Measurements from ENCODE around the gene PLEKHG3.
A peak's percentile ranks its signal among the peaks of the same experiment; 100 is the strongest.

The PLEKHG3 gene

DNA sequence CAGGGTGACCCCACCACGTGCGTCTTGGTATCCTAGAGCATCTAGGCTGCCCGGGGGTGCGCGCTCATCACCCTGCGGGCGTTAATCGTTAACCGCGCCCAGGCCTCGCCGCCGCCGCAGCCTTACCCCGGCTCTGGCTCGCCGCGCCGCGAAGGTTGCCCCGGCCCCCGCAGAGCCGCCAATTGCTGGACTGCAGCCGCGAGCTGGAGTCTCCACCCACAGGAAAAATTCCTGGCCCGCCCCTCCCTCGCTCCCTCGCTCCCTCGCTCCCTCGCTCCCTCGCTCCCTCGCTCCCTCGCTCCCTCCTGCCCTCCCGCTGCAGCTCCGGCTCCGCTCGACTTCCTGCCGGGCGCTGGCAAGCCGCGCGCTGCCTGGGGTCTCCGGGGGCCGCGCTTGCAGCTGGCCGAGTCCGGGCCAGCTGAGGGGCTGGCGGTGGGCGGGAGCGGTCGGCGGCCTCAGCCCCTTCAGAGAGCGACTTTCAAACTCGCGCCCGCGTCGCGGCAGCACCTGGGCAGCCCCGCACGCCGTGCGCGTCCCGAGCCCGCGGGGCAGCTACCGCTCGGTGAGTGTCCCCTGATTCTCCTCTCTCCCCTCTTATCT is at the start of gene PLEKHG3:
Gene PLEKHG3, plus strand, starts transcription at position 282 of the 600 bp plus-strand sequence. CDS start 23,208 bp downstream, outside the sequence.
- peak; percentile 56 for DNase-seq

DNA sequence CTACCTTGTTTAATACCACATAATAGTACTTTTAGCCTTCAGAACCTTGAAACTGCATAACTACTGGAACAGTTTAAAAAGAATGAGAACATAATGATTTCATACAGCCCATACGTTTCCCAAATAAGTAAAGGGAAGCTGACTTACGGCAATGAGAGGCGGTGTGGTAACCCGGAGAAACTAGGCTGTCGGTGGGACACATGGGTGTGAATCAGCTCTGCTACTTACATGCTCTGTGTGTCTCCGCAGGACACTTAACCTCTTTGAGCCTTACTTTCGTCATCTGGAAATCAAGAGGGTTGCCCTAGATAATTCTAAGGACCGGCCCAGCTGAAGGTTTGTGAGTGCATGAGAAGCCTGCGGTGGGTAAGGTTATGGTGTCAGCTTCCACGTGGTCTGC is 49.3 kb upstream of the PLEKHG3 start:
- no peak for DNase-seq

DNA sequence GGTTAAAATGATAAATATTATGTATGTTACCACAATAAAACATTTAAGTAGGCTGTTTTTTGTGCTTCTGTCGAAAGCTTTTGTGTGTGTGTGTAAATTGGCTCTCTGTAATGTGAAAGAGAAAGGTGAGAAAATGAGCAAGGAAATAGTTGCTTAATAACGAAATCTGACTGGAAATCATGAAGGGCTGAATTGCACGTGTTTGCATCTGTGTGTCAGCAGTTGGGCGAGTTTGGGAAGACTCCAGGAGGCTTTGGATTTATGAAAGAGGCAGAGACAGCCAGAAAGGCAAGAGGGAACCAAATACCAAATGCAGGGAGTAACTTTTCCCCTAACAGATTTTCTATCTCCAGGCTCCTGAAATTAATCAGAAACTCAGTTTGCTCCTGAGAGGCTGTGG is 47.2 kb upstream of the PLEKHG3 start:
- DNase-seq, result no peak

DNA sequence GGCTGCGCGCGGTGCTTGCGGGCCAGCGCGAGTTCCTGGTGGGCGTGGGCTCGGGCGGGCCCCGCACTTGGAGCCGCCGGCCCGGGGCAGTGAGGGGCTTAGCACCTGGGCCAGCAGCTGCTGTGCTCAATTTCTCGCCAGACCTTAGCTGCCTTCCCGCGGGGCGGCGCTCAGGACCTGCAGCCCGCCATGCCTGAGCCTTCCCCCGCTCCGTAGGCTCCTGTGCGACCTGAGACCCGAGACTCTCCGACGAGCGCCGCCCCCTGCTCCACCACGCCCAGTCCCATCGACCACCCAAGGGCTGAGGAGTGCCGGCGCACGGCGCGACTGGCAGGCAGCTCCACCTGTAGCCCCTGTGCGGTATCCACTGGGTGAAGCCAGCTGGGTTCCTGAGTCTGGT is 46.0 kb upstream of the PLEKHG3 start:
- DNase-seq, result no peak

DNA sequence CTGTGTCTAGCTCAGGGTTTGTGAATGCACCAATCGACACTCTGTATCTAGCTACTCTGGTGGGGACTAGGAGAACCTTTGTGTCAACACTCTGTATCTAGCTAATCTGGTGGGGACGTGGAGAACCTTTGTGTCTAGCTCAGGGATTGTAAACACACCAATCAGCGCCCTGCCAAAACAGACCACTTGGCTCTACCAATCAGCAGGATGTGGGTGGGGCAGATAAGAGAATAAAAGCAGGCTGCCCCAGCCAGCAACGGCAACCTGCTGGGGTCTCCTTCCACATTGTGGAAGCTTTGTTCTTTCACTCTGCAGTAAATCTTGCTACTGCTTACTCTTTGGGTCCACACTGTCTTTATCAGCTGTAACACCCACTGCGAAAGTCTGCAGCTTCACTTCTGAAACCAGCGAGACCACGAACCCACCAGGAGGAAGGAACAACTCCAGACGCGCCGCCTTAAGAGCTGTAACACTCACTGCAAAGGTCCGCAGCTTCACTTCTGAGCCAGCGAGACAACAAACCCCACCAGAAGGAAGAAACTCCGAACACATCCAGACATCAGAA is 45.4 kb upstream of the PLEKHG3 start:
- DNase-seq, result peak; percentile 25

DNA sequence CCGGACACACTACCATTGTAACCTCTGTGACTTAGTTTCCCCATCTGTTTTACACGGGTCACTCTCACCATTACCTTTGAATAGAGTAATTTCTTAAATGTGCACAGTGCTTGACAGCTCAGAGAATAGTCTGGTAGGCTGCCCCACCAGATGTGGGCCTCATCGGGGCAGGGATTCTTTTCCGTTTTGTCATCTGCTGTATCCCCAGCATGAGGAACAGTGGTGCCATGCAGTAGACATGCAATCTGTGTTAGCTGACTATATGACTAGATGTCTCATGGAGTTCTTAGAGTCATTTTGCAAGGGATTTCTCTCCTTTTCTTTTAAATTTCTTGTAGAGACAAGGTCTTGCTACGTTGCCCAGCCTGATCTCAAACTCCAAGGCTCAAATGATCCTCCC is 44.9 kb upstream of the PLEKHG3 start:
- DNase-seq, result no peak

DNA sequence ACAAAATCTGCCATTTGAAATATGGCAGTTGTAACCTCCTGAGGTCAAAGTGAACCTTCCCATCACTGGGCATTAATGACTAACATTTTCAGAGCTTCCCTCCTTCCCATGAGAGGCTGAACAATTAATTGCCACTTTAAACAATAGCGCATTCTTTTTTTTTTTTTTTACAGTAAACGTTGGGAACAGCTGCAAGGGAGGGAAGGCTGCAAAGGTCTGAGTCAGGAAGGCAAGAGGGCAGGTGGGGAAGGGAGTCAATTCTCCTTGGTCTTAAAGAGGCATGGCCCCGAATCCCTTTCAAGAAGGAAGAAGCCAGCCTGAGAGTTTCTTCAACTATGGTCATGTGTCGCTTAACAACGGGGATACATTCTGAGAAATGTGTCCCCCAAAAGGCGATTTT is 41.0 kb upstream of the PLEKHG3 start:
- DNase-seq, result no peak

DNA sequence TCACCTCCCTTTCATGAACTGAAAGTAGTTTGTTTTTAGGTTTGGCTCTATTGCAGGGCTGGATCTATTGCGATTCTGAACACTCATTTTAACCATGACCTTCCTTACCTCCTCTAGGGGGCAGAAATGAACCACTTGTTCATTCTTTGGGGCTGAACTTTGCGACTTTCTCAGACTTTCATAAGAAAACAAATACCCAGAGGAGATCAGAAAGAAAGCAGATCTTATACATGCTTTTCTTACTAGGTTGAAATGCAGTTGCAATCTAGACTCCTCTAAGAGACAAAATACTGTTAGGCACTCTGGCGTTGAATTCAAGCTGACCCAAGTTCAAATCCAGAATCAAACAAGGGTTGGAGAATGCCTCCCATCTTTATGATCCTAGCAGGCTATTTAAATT is 32.6 kb upstream of the PLEKHG3 start:
- peak; percentile 90 for DNase-seq

DNA sequence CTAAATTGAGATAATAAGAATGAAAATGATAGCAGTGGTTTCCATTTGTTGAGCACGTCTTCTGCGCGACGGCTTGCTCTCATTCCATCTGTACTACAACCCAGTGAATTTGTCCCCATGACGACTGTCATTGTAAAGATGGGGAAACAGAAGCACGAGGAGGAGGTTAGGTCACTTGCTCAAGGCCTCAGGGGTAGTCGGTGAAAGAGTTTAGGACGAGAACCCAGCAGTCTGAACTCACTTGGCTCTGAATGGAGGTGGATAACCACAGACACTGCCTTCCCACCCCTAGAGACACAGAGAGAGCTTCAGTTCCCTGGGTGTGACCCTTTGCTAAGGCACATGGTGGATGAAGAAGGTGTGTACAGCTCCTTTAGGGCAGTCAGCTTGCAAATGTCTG is 30.9 kb upstream of the PLEKHG3 start:
- no peak for DNase-seq

DNA sequence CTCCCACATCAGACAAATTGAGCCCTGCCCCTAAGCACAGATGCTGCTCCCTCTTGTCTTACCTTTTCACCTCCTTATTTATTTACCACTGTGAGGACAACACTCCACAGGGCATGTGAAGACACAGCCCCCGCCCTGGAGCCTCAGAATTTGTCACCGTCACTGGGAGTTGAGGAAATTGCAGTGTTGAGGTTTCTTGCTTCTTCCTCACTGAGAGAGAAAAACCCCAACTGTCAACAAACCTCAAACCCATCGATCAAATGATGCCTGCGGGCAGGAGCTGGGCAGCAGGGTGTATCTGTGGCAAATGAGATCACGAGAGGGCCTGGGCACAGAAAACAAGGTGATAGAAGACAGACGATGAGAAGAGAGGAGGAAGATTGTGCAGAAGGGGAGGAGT is 30.5 kb upstream of the PLEKHG3 start:
- peak; percentile 78 for DNase-seq

DNA sequence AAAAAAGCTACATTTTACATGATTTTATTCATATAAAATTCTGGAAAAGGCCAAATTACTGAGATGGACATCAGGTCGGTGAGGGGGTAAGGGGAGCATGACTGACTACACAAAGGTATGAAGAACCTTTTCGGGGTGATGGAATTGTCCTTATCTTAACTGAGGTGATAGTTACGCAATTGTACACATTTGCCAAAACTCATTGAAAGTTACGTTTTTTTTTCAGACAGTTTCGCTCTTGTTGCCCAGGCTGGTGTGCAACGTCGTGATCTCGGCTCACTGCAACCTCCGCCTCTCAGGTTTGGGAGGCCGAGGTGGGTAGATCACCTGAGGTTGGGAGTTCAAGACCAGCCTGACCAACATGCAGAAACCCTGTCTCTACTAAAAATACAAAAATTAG is 29.4 kb upstream of the PLEKHG3 start:
- DNase-seq, result no peak

DNA sequence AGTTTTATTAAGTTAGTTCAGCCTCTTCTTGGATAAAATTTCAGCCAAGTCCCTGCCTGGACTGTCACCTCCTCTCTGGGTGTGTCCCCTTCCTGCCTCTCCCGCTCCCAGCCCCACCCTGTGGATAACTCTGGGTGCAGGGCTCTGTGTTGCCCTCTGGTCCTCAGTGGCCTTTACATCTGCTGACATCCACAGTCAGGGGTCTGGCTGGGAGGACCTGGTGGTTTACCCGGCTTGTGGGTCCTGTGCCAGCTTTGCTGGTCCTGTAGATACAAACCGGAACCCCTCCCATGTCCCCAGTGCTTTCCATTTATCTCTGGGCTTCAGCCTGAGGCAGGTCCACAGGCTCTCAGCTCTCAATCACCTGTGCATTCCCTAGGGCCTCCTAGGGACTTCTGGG is 28.9 kb upstream of the PLEKHG3 start:
- DNase-seq, result peak; percentile 75

DNA sequence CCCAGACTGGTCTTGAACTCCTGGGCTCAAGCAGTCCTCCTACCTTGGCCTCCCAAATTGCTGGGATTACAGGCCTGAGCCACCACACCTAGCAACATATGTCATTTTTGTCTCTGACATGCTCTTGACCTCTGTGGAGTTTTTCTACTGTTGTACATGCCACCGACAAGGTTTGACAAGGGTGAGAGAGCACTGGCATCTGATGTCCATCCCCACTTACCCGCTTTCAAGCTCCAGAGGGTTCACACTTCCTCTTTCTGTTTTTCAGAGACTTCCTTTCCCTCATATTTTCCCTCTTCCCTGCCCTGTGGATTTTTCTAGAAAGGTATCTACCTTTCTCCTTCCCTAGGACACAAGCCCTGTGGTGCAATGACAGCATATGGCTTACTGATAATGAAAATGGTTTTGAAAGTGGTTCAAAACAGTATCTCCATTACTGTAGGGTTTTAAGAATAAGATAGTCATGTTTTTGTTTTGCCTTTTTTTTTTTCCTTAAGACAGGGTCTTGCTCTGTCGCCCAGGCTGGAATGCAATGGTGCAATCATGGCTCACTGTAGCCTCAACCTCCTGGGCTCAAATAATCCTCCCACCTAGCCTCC is 27.7 kb upstream of the PLEKHG3 start:
- DNase-seq, result no peak

DNA sequence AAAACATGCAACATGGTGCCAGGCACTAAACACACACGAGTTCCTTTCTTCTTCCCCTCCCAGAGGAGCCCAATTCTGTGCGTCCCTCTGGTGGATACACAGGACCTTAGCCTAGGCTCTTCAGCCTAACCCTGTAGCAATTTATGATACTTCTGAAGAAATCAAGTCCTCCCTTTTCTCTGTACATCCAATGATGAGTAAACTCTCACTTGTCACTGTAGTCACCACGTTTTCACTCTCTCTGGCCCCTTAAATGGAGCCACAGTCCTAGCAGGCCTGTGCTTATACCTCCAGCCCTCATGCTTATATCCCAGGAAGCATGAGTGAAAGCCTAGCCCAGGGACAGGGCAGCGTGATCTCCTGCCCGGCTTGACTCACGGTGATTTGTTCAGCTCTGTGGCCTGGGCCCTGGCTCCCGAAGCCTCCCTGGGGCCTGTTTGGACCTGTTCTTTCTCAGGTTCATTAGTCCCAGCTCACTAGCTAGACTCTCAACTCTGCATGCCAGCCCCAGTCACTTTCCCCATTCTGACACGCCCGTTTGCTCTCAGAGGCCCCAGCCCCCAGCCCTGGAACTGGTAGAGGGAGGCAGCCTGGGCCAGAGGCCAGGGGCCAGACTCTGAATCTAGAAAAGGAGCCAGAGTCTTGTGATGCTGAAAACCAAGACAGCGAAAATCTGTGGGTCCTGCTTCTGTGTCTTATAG is 24.1 kb upstream of the PLEKHG3 start:
- no peak for DNase-seq

DNA sequence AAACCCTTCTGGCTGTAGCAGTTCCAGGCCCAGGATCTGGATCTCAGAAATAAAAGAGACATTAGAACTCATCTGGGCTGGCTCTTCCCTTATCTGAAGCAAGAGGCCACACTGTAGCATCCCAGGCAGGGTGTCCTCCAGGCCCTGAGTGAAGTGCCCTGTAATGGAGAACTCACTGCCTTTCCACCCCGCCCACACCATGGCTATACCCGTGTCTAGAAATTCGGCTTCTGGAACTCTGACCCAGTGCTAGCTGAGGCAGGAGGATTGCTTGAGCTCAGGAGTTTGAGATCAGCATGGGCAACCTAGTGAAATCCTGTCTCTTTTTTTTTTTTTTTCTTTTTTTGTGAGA is 23.5 kb upstream of the PLEKHG3 start:
- no peak for DNase-seq

DNA sequence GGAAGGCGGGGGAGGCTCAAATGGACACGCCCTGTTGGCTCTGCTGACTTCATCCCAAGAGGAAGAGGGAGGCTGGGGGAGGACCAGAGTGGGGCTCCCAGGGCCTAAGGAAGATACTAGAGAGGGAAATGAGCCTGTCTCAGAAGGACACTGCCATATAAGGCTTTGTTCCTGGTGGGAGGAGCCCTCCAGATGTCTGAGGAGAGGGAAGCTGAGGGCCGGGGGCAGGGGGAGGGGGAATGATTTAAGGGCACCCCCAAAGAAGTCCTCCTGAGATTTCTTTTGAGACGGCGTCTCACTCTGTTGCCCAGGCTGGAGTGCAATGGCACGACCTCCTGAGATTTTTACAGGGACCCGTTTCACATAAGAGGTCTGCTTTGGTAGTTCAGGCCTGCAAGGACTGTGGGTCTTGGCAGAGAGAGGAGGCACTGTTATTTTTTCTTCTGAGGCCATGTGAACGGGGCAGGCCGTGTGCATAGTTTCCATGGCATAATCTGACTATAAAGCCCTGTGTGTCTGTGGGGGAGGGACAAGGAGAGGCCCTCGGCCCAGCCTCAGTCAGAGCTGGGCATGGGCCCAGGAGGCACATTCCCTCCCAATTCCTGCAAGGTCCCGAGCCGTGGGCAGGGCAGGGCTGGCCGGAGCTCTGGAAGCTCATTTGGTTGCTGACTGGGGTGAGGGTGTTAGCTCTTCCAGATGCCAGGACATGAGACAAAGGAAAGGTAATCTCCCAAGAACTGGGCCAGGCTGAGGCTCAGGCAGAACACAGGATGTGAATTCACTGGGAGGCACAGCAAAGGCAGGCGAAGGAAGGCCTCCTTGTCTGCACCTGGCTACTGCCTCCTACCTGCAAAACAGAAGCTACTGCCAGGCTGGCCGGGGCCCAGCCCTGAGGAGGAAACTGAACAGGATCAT is 22.2 kb upstream of the PLEKHG3 start:
- DNase-seq, result no peak

DNA sequence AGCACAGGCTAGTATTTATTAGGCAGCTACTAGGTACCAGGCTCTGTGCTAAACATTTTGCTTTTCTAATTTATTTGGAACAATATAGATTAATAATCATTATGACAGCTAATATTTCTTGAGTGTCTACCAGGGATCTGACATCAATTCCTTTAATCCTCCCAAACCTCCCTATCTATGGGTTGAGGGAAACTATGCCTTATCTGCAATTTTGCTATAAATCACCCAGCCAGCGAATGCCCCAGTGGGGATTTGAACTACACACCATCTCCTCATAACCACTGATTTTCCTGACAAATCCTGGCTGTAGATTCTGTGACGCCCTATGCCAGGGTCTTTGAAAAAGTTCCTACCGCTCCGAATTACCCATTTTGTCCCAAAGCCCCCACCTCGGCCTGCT is 21.4 kb upstream of the PLEKHG3 start:
- no peak for DNase-seq

DNA sequence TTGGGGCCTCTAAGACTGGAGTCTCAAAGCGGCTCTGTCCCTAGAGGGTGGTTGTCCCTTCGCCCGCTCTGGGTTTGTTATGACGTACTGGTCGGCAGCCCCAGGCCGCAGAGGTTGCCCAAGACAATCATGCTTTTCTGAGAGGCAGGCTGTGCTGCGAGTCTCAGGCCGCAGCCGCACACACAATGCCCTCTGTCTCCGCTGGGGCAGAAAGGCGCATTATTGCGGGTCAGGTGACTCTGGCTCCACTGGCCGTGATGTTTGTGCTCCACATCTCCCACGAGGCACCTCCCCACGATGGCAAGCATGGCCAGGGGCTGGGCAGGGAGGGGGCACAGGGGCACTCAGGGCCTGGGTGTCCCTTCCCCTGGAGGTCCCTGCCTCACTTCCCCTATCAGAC is 21.0 kb upstream of the PLEKHG3 start:
- no peak for DNase-seq

DNA sequence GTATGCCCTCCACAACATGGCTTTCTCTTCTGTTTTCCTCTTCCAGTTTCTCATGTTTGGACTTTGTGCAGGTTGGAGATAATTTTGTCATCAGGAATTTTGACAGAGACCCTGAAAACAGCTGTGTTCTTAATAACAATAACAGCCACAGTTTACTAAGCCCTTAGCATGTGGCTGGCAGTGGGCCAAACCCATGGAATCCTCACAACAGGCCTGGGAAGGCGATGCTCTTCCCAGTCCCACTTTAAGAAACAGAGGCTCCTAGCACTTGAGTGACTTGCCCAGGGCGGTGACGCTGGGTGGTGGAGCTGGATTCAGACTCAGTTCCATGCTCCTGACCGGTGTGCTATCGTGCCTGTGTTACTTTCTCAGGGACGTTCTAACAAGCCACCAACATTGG is 20.1 kb upstream of the PLEKHG3 start:
- DNase-seq, result no peak

DNA sequence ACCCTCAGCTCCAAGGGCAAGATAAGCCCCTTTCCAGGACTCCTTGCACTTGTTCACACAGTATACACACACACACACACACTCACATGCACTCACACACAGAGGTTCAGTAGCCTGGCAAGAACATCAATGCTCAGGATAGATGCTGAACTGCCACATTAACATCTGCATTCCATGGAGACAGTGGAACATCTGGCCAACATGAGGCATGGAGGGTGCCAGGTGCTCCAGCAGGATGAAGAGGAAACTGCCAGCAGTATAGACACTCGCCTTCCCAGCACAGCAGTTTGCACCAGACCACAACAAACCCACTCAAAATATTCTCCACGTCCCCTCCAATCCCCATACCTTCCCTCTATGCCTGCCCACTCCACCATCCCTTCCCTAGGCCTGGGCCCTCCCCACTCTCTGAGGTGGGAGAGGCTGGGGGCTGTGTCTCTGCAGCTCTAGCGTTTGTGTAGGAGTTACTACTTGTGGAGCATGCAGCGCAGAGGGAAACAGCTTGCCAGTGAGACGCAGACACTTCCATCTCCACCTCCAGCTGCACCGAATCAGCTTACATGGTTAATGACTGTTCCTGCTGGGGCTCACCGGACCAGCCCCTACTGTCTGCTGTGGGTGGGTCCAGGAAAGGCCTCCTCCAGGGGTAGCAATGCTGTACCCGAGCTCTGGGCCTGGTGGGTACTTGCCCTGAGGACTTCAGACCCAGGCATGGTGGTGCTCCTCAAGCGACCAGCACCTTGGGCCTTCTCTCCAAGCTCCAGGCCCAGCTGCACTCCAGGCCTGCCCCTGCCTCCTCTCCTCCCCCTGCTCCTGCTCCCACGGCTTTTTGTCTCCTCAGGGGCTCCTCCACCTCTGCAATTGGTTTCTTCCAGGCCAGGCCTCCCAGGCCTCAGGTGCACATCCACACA is 18.6 kb upstream of the PLEKHG3 start:
- DNase-seq, result no peak

DNA sequence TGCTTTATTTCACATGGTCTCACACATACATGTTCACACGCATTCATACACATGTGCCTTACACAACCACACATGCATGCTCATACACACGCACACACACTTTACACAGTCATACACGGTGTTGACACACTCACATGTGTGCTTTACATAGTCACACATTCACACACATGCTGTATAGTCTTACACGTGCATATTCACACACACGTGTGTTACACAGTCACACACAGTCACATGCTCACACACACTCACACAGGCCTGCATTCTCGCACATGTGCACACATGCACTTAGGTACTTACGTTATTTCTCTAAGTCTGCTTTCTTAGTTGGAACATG is 18.0 kb upstream of the PLEKHG3 start:
- no peak for DNase-seq

DNA sequence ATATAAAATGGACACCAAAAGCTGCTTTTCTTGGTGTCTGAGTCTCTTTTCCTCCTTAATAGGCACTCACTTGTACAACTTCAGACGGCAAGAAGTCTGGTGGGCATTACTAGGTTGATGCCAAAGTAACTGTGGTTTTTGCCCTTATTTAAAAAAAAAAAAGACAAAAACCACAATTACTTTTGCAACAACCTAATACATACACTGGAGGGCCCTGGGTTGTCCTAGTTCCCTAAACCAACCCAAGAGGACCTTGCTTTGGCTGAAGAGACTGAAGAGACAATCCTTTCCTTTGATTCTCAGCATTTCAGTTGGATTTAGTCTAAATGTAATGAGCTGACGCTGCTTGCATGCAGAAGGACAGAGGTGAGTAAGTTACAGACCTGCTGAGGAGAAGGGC is 16.2 kb upstream of the PLEKHG3 start:
- peak; percentile 67 for DNase-seq

Measured in hematopoietic multipotent progenitor cell treated with erythropoietin and hydrocortisone succinate and interleukin-3 and kit ligand, for 6 days (in vitro differentiated cells).